GM19455 (cell line): Measurements from ENCODE around the gene SNRNP48.

Source experiments
- ATAC-seq: cut with Tn5 transposase; IDR thresholded peaks from one replicate; pipeline ENCODE4 v1.9.1; 2021; ENCODE audit not compliant: unreplicated experiment

SNRNP48 gene

GRCh38 chr6:7559196-7559595 is 30.8 kb upstream of the SNRNP48 start:
- no peak for ATAC-seq

- ATAC-seq, result no peak
Observed at GRCh38 chr6:7559651-7560385, 30.2 kb upstream of the SNRNP48 start.

DNA sequence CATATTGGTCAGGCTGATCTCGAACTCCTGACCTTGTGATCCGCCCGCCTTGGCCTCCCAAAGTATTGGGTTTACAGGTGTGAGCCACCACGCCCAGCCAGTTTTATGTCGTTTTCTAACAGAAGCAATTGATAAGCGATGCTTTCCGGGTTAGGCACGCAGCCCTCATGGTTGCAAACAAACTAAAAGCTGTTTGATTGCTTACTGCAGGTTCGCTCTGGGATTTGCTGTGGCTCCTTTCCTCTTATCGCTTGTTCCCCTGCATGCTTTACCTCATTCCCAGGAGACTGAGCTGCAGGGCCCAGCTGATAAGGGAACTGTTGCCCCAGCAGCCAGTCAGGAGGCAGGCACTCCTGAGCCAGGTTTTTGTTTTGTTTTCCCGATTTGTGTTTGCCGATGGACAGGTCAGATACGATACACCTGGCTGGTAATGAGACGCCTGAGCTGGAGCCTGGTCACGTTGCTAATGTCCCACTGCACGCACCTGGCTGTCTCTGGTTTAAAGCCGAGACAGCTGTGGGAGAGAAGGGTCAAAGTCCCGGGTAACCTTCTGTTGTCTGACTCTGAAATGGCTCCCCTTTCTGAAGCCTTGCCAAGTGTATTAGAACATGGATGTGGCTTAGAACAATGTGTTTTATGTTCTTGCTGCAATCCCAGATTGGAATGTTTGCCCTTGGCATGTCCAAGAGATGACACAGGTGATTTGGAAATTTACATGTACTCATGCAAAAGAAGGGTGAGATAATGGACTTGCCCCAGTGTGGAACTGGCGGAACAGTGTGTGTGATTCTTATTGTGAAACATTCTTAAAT is 28.6 kb upstream of the SNRNP48 start:
- ATAC-seq, result no peak

DNA sequence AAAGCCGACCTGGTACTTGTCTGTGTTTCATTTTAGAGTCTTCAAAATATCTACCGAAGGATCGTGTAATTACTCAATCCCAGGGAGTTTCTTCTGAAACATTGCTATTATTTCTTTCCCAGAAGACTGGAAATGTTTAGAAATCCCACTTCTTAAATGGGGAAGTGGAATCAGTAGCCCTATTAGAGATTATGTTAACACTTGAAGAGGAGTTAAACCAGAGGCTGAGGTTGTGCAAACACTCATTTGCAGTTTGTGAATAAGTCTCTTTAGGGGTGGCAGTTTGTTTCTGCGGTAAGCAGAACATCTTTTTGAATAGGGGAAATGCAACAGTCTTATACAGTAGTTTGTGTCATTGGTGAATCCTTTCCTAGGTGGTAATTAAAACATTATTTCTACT is 27.2 kb upstream of the SNRNP48 start:
- ATAC-seq, result no peak

- ATAC-seq, result no peak
Observed at GRCh38 chr6:7566107-7566506, 23.9 kb upstream of the SNRNP48 start.

- no peak for ATAC-seq
Observed at GRCh38 chr6:7566617-7567173, 23.3 kb upstream of the SNRNP48 start.

GRCh38 chr6:7568021-7568420 is 22.0 kb upstream of the SNRNP48 start:
- ATAC-seq, result no peak

- ATAC-seq, result no peak
Observed at GRCh38 chr6:7569082-7569481, 20.9 kb upstream of the SNRNP48 start.

GRCh38 chr6:7572213-7572943 is 17.6 kb upstream of the SNRNP48 start:
- no peak for ATAC-seq

DNA sequence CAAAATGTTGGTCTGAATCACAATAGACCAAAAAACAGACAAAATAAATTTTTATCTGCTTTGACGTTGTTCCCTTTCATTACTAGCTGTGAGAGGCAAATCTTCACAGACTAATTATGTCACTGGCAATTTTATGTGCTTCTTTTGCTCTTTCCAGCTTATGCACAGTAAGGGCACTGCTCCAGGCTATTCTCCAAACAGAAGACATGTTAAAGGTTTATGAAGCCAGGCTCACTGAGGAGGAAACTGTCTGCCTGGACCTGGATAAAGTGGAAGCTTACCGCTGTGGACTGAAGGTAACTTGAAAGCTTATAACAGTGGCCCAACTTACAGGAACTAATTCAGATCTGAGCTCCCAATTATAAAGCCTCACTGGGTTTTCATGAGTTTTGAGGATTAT is 15.5 kb upstream of the SNRNP48 start:
- ATAC-seq, result no peak

- no peak for ATAC-seq
Observed at GRCh38 chr6:7578516-7578915, 11.5 kb upstream of the SNRNP48 start.

GRCh38 chr6:7578931-7579330 is 11.1 kb upstream of the SNRNP48 start:
- ATAC-seq, result no peak

- no peak for ATAC-seq
Observed at GRCh38 chr6:7579851-7580250, 10.1 kb upstream of the SNRNP48 start.

GRCh38 chr6:7580537-7580926 is 9.5 kb upstream of the SNRNP48 start:
- no peak for ATAC-seq

DNA sequence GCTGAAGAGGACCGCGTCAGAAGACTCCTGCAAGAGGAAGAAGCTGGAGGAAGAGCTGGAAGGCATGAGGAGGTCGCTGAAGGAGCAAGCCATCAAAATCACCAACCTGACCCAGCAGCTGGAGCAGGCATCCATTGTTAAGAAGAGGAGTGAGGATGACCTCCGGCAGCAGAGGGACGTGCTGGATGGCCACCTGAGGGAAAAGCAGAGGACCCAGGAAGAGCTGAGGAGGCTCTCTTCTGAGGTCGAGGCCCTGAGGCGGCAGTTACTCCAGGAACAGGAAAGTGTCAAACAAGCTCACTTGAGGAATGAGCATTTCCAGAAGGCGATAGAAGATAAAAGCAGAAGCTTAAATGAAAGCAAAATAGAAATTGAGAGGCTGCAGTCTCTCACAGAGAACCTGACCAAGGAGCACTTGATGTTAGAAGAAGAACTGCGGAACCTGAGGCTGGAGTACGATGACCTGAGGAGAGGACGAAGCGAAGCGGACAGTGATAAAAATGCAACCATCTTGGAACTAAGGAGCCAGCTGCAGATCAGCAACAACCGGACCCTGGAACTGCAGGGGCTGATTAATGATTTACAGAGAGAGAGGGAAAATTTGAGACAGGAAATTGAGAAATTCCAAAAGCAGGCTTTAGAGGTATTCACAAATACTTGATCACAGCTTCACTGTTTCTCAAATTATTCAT is 8.9 kb upstream of the SNRNP48 start:
- no peak for ATAC-seq

- ATAC-seq, result no peak
Observed at GRCh38 chr6:7585287-7585930, 4.6 kb upstream of the SNRNP48 start.

DNA sequence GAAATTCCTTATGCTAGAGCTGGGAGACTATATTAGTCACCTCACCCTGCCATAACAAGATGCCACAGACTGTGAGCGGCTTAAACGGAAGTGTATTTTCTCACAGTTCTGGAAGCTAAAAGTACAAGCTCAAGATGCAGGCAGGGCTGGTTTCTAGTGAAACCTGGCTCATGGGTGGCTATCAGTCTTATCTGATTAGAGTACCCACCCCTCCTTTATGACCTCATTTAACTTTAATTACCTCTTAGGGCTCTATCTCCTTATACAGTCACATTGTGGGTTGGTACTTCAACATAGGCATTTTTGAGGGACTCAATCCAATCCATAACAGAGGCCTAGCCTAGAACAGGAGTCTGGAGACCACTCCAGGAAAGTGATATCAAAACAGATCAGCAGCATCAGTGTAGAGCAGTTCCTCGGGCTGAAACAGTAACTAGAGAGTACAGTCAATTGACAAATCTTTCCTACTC is 2.3 kb upstream of the SNRNP48 start:
- ATAC-seq, result no peak

DNA sequence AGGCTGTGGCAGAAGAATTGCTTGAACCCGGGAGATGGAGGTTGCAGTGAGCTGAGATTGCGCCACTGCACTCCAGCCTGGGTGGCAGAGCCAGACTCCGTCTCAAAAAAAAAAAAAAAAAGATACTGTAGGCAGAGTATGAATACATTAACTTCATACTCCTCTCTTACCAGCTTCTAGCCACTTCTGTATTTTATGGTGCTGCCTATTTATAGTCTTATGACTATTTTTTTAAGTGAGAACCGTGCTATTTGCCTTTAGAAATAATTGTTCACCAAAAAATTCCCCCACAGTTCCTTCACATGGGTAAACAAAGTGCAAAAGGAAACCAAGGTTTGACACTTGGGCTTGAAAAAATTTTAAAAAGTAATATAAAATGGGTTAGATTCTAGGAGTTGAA is 1.5 kb upstream of the SNRNP48 start:
- no peak for ATAC-seq

GRCh38 chr6:7589221-7589620 is 777 bp upstream of the SNRNP48 start:
- ATAC-seq, result no peak

DNA sequence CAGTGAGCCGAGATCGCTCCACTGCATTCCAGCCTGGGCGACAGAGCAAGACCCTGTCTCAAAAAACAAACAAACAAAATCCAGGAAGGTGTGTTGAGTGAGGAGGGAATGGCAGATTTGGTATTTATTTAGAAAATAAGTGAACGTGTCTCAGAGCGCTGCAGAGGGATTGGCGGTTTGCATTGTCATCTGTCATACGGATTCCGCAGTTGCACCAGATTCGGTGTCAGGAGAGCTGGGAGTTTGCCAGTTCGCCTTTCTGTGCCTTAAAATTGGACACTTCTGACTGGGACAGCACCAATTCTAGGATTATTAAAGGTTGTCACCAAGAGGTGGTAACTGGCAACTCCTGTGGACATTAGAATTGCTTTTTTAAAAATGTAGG is 912 bp downstream of the SNRNP48 start:
- ATAC-seq, result no peak
